Right hindlimb (tissue), 1 donor: Measurements from ENCODE around the gene DLGAP5.

Source experiments
- DNase-seq: peaks from one replicate; pipeline ENCODE4 v3.0.0-alpha.2; 2018

The DLGAP5 gene, protein sequence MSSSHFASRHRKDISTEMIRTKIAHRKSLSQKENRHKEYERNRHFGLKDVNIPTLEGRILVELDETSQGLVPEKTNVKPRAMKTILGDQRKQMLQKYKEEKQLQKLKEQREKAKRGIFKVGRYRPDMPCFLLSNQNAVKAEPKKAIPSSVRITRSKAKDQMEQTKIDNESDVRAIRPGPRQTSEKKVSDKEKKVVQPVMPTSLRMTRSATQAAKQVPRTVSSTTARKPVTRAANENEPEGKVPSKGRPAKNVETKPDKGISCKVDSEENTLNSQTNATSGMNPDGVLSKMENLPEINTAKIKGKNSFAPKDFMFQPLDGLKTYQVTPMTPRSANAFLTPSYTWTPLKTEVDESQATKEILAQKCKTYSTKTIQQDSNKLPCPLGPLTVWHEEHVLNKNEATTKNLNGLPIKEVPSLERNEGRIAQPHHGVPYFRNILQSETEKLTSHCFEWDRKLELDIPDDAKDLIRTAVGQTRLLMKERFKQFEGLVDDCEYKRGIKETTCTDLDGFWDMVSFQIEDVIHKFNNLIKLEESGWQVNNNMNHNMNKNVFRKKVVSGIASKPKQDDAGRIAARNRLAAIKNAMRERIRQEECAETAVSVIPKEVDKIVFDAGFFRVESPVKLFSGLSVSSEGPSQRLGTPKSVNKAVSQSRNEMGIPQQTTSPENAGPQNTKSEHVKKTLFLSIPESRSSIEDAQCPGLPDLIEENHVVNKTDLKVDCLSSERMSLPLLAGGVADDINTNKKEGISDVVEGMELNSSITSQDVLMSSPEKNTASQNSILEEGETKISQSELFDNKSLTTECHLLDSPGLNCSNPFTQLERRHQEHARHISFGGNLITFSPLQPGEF

DNA sequence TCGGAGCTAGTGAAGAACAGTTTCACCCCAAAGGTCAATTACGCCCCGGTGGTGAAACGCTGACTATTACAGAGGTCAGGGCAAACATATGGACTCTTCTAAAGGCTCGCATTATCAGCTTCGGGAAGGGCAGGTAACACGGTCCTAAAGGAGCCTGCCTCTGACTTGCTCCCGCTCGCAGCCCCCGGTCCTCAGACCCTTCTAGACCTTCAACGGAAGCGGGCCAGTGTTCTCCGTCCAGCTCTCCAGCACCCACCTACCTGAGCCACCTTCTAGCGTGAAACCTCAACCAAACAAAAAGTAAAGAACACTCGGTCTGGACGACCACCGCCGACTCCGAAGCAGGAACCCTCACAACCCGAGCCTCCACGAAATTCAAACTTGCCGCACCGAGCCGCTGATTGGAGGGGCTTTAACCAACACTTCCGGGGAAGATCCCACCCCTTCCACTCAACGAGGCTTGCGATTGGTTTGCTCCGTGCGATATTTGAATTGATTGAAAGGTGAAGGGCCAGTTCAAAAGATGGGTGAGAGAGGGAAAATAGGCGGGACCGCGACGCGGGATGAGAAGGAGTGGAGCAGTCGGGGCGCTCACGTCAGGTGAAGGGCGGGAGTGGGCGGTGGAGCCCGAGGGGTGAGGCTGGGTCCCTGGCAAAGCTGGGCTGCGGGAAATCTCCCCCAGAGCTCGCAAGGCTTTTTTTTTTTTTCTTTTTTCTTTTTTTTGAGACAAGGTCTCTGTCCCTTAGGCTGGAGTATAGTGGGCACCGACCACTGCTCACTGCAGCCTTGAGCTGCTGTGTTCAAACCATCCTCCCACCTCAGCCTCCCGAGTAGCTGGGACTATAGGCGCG lies at the start of gene DLGAP5:
DLGAP5 (minus strand) TSS at position 383 of the 851 bp plus-strand sequence. CDS start 2,406 bp downstream, outside the sequence.
- DNase-seq: peak; percentile 97

DNA sequence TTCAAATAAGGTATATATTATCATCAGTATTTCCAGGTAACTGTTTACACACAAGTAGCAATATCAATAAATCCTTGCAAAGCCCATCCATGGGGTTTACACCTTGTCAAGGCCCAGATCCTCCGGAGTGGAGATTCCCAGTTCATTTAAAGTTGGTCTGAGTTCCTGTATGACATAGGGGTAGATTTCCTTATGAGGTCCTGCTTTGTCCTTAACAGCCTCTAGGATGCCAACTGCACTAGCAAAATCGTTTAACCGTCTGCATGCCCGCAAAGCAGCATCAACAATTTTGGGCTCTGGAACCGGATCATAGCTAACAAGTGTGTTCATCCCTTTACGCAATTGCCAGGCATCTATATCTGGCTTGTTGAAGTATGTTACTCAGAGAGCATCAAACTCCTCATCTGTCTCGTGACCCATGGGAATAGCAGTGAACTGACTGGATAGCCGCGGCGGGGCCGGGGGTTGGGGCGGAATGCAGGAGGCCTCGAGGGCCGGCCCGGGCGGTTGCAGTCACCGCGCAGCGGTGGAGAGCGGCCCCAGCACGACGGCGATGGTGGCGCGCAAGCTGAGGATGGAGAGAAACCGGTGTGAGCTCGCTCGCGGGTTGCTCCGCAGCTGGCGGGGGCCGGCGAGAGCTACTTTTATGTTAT lies 49.3 kb upstream of the DLGAP5 start:
- DNase-seq: no peak

DNA sequence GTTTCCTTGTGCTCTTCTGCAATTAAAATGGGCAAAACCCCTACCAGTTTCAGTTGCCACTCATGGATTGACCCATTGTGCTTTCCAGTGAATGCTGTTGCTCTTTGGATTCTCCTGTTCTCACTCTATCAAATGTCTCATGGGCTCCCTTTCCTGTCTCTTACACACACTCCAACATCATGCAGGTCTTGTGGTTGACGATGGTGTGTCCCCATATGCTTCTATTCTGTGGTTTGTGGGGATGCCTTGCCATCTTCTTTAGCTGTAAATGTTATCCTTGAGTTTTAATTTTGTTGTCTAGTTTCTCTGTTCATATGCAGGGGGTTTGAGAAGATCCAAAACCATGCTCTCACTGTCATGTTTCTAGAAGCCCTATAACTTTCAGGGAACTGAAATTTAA lies 47.9 kb upstream of the DLGAP5 start:
- DNase-seq: no peak

DNA sequence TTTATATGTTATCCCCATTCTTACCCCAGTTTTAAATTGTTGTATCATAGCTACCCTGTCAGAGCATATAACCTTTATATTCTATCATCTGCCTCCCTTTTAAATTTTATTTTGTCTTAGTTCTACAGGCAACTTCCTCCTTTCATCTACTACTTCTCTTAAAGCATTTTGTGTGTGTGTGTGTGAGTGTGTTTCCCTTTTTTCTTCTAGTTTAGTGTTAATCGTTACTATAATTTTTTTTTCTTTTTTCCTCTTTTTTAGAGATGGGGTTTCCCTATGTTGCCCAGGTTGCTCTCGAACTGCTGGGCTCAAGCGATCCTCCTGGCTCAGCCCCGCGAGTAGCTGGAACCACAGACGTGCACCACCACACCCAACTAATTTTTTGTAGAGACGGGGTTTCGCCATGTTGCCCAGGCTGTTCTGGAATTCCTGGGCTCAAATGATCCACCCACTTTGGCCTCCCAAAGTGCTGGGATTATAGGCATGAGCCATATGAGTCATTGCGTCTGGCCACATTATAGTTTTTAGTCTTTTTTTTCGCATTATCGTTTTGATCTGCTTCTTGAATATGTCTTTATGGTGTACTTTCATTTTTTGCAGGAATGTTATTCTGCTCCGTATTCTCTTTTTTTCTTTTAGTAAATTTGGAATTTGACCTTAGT lies 46.8 kb upstream of the DLGAP5 start:
- DNase-seq: no peak

GRCh38 chr14:55233591-55233990 lies 42.2 kb upstream of the DLGAP5 start:
- no peak for DNase-seq

DNA sequence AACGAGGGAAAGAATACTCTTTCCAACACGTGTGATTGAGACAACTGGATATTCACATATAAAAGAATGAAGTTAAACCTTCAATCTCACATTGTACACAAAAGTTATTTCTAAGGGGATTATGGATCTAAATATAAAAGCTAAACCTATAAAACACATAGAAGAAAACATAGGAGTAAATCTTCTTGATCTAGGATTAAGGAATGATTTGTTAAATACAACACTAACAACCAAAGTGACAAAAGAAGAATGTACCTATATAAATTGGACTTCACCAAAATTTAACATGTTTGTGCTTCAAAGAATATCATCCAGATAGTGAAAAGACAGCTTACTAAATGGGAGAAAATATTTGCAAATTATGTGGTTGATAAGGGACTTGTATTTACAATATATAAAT lies 36.9 kb upstream of the DLGAP5 start:
- no peak for DNase-seq

GRCh38 chr14:55223364-55223763 lies 32.0 kb upstream of the DLGAP5 start:
- no peak for DNase-seq

- DNase-seq: no peak
Measured at GRCh38 chr14:55221968-55222367, 30.6 kb upstream of the DLGAP5 start.

DNA sequence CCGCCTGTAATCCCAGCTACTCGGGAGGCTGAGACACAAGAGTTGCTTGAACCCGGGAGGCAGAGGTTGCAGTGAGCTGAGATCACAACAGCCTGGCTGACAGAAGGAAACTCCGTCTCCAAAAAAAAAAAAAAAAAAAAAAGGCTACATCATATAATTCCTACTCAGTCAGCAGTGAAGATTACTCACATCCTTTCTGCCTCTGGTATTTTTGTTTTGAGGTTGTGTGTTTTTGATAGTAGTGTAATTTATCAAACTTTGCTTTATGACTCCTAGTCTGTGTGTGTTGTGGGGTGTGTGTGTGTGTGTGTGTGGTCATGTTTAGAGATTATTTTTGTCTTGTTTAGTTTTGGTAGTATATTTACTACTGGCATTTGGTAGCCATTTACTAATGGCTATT lies 29.8 kb upstream of the DLGAP5 start:
- DNase-seq: no peak

- no peak for DNase-seq
Measured at GRCh38 chr14:55220230-55220629, 28.8 kb upstream of the DLGAP5 start.

DNA sequence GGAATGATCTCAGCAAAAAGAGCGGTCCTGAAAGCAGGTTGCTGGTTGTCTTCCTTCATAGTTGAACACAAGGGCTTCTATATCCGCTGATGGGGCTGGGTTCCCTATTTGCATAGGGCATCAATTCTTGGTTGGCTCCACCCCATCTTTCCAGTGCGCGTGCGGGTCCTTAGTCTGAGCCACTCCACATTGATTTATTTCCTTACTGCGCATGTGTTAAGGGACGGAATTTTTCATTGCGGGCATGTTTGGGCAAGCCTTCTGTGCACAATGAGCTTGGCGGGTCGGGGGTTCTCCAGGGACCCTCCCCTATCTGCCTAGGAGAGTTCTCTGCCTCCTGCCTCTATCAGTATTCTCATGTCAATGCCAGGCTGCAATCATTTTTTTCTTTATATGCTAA lies 21.2 kb upstream of the DLGAP5 start:
- DNase-seq: no peak

- DNase-seq: no peak
Measured at GRCh38 chr14:55207832-55208231, 16.4 kb upstream of the DLGAP5 start.

DNA sequence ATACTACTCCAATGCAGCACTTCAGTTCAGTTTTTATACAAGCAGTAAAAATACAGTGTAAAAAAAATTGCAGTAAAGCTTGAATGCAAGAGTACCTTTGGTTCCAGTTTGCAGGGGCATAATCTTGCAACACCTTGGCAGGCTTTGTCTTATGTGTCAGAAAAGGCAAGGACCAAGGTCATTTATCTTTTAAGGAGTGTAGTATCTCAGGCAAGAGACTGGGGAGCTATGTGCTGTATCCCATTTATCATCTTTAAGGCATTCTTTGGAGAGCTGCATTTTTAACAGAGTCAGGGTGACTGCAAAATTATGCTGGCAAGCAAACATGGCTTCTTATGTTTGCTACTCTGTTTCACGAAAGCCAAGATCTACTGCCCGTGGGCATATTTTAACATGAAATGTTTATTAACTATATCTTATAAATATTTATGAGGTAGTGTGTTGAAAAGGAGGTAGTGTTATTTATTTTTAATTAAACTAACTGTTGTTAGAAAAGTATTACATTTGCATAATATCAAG lies 14.8 kb upstream of the DLGAP5 start:
- no peak for DNase-seq

DNA sequence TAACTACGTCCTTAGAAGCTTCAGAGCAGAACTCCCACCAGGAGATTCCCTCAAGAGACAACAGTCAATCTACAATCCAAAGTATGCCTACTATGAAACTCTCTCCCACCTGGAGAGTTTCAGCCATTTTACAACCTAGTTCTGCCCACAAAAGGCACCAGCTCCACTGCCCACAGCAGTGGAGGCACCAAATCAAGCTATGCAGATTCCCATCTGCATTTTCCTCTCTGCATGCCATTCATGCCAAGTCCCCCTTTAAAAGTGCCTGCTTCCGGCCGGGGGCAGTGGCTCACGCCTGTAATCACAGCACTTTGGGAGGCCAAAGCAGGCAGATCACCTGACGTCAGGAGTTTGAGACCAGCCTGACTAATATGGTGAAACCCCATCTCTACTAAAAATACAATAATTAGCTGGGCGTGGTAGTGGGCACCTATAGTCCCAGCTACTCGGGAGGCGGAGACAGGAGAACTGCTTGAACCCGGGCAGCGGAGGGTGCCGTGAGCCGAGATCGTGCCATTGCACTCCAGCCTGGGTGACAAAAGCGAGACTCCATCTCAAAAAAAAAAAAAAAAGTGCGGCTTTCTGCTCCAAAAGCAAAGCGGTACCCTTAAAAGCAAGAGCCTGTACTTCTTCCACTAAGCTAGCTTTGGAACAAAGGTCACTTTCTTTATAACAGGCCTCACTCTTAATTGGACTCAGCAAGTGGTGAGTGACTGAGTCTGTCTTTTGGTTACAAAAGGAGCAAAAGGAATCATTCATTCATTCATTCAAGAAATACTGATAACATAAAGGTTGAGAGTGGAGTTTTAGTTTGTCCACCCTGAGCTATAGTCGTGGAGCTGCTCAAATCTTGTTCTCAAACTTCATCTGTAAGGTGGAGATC lies 10.1 kb upstream of the DLGAP5 start:
- no peak for DNase-seq

DNA sequence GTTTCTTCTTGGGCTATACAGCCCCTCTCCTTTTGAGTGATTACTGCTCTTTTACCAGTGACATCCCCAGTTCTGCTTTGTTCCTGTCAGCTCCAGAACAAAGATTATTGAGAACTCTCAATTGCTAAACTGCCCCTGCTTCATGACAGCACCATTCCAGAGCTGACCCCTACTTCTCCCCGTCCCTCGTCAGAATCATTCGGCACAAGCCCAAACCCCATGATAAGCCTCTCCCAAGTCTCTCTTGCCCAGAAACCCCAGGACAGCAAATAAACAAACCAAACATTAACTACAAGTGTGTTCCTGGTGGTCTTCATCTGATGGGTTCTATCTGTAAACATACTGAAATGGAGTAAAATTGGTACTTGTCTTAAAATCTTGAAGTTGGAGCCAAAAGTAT lies 9.3 kb upstream of the DLGAP5 start:
- no peak for DNase-seq

- DNase-seq: no peak
Measured at GRCh38 chr14:55198749-55199148, 7.4 kb upstream of the DLGAP5 start.

- DNase-seq: no peak
Measured at GRCh38 chr14:55194656-55195355, 3.4 kb upstream of the DLGAP5 start.

- DNase-seq: no peak
Measured at GRCh38 chr14:55192054-55192621, 753 bp upstream of the DLGAP5 start.

GRCh38 chr14:55190906-55191202 lies 531 bp downstream of the DLGAP5 start:
- DNase-seq: peak; percentile 22
